ENCODE data around the gene MSMO1.

MSMO1 gene

DNA sequence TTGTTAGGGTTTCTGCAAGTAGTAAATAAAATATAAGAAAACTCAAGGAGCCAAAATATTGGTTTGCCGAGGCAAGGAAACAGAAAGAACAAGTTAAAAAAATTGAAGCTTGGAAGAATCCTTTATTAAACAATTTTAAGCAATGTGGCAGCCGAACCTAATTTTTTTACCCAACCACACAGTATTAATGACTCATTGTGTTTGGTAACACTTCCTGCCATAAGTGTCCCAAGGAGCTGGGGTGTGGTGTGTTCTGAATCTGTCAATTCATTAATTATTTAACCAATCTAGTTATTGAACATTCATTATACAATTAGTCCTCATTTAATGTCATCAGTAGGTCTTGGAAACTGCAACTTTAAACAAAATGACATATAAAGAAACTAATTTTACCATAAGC is 32.0 kb downstream of the MSMO1 start:
- H3K4me3 ChIP-seq (ENCODE audit: low read depth, low read length) = no peak overlapping the region

DNA sequence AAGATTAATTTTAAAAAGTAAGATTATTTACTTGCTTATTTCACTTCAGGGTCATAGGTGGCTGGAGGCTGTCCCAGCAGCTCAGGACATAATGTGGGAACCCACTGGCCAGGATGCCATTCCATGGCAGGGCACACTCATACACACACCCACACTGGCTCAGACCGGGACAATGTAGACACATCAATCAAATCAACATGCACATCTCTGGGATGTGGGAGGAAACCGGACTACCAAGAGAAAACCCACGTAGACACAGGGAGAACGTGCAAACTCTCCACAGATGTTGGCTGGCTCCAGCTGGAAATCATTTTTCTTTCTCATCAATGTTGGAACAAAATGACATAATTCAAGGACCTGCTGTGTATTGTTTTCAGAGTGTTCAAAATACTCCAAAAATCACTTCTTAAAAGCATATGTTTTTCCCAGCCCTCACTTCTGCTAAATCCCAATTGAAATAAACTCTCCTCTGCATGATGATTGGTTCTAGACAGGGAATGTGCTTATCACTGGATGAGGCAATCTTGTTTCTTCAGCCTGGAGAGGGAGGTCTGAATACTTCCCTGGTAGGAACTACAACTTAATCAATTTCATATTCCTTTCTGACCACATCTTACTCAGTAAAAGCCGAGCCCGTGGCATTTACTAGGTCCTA is 32.7 kb downstream of the MSMO1 start:
- no peak overlapping the region for H3K4me3 ChIP-seq (ENCODE audit: low read depth, low read length)

DNA sequence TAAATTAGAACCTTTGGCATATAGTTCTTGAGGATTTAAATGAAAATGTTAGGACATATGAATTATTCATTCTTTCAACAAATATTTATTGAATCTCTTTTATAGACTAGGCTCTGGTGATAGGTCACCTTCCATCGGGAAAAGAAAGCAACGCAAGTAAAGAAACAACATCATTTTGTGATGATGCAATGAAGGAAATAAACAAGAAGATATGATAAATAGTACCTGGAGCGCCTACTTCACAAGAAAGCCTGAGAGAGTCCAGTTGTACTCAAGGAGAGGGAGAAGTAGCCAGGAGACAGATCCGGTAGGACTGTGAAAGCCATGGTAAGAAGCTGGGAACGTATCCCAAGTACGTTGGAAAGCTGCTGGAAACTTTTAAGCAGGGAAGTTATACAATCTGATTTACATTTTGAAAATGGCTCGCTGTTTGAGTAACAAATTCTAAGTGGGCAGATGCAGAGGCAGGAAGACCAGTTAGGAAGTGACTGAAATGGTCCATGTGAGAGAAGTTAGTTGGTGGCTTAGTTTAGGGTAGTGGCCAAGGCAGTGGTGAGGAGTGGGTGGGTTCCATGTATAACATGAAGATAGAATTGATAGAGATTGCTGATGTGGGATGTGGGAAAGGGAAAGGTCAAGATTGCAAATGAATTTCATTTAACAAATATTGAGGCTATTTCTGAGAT is 33.7 kb downstream of the MSMO1 start:
- no peak overlapping the region for H3K4me3 ChIP-seq (ENCODE audit: low read depth, low read length)

DNA sequence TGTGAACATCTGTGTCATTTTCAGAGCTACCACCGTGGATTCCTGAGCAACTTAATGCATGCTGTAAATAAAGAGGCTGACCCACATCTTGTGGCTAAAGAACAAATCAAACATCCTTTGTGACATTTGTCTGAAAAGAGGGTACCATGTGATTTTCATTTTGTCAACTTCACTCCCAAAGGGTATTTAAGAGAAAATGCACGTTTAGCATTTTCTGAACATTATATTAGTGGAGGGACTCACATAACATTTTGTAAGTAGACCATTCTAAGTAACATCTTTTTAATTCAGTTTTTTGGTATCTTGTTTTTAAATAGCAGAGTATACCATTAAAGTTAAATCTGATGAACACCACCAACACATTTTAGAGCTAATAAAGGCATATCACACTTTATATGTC is 34.3 kb downstream of the MSMO1 start:
- no peak overlapping the region for H3K4me3 ChIP-seq (ENCODE audit: low read depth, low read length)

DNA sequence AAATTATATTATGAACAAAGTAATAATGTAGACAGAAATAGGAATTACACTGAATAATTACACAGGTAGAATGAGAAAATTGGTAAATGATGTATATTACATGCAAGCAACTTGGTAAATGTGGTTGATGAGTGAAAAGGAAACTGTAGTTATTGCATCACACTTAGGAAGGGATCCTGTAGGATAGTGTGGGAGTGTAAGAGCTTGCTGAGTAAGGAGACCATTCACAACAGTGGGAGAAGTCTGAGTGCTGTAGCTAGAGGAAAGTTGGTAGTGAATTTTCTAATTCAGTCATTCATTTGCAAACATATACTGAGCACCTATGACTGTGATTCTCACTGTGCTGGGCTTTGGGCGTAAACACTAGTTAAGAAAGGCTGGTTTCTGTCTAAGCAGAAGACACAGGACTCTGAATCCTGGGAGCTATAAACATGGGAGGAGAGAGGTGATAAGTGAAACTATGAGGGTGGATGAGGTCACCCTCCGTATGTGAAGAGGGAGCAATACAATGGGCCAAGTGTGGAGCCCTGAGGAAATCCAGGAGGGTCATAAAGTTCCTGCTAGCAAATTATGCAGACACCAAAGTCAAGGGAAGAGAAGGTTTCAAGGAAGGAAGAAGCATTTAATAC is 37.1 kb downstream of the MSMO1 start:
- H3K4me3 ChIP-seq (ENCODE audit: low read depth, low read length) = no peak overlapping the region

DNA sequence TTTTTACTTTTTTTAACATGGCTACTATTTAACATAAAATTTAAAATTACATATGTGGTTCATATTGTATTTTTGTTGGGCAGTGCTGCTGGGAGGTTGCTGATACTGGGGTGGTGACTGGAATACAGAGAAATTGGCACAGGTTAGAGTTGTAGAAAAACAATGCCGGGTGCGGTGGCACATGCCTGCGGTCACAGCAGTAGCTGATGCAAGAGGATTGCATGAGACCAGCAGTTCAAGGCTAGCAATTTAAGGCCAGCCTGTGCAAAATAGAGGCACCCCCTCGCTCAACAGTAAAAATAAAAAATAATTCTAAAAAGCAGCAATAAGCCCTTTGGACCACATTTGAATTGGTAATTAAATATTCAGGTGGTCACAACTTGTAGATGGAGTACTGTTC is 39.6 kb downstream of the MSMO1 start:
- H3K4me3 ChIP-seq (ENCODE audit: low read depth, low read length) = no peak overlapping the region

DNA sequence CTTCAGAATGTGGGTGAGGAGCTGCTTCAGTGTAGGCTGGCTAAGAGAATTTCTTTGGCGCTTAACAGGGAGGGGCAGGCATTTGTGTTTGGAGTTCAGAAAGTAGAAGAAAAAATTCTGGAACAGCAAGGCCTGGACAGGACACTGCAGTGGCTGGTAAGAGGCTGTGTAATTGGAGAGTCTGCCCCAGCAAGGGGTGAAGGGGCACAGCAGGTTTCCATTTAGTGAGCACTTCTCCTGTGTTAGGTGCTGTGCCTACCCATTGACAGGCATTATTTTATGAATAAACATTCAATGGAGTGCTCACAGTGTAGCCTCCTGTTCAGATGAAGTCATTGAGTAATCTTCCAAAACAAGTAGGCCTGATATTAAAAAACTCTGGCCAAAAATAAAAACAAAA is 40.6 kb downstream of the MSMO1 start:
- H3K4me3 ChIP-seq (ENCODE audit: low read depth, low read length) = no peak overlapping the region

DNA sequence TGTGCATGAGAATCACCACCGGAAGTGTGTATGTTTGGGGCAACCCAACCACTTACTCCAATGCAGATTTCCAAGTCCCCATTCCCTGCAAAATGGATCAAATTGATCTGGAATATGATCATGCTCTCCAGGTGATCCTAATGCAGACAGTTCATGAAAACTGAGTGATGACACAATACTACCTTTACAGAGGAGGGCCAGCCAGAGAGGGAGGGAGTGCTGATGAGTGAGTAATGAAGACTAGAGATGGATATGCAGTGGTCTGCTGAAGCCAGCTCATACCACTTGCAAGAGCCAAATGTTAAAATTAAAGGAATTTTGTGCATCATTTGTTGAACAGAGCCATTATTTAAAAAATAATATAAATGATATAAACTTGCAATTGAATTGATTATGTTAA is 41.1 kb downstream of the MSMO1 start:
- H3K4me3 ChIP-seq (ENCODE audit: low read depth, low read length) = no peak overlapping the region

DNA sequence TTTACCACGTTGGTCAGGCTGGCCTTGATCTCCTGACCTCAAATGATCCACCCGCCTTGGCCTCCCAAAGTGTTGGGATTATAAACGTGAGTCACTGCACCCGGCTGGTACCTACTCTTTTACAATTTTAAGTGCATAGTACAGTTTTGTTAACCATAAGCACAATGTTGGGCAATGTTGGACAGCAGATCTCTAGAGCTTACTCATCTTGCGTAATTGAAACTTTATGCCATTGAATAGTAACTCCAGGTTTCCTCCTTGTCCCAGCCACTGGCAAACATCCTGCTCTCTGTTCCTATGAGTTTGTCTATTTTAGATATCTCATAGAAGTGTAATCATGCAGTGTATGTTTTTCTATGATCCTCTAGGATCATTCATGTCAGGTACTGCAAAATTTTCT is 42.1 kb downstream of the MSMO1 start:
- no peak overlapping the region for H3K4me3 ChIP-seq (ENCODE audit: low read depth, low read length)

DNA sequence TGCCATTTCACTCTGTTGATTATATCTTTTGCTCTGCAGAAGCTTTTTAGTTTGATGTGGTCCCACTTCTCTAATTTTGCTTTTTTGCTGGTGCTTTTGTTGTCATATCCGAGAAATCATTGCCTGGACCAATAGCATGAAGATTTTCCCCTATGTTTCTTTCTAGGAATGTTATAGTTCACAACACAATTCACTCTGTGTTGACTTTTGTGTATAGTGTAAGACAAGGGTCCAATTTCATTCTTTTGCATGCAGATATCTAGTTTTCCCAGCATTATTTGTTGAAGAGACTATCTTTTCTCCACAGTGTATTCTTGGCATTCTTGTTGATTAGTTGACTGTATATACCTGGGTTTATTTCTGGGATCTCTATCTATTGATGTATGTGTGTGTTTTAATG is 43.1 kb downstream of the MSMO1 start:
- no peak overlapping the region for H3K4me3 ChIP-seq (ENCODE audit: low read depth, low read length)

DNA sequence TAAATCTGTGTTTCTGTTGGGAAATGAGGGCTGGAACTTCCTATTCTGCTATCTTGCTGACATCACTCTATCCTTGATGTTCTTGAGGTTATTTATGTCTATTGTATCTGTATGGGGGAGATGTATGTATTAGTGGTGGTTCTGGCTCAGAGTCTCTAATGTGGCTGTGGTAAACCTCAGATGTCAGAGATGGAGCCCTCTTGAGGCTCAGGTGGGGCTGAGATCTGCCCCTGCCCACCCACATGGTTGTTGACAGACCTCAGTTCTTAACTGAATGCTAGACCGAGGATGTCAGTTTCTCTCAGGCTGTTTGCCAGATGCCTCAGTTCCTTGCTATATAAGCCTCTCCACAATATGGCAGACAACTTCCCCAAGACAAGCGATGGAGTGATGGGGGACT is 48.0 kb downstream of the MSMO1 start:
- no peak overlapping the region for H3K4me3 ChIP-seq (ENCODE audit: low read depth, low read length)

DNA sequence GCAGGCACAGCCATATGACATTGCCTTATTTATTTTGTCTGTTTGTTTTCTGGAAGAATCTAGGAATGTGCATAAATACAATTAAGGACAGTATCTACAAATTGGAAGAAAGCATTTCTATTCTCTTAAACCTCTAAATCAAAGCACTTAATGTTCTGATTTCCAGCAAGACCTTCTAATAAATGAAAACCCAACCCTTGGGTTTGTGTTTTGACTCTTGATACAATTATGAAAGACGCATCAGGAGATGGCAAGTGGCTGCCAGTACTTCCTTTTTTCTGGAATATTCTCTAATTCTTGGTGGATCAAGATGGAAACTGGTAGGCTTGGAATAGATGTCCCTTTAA is 50.9 kb downstream of the MSMO1 start:
- H3K4me3 ChIP-seq (ENCODE audit: low read depth, low read length) = peak overlapping the region; percentile 65

DNA sequence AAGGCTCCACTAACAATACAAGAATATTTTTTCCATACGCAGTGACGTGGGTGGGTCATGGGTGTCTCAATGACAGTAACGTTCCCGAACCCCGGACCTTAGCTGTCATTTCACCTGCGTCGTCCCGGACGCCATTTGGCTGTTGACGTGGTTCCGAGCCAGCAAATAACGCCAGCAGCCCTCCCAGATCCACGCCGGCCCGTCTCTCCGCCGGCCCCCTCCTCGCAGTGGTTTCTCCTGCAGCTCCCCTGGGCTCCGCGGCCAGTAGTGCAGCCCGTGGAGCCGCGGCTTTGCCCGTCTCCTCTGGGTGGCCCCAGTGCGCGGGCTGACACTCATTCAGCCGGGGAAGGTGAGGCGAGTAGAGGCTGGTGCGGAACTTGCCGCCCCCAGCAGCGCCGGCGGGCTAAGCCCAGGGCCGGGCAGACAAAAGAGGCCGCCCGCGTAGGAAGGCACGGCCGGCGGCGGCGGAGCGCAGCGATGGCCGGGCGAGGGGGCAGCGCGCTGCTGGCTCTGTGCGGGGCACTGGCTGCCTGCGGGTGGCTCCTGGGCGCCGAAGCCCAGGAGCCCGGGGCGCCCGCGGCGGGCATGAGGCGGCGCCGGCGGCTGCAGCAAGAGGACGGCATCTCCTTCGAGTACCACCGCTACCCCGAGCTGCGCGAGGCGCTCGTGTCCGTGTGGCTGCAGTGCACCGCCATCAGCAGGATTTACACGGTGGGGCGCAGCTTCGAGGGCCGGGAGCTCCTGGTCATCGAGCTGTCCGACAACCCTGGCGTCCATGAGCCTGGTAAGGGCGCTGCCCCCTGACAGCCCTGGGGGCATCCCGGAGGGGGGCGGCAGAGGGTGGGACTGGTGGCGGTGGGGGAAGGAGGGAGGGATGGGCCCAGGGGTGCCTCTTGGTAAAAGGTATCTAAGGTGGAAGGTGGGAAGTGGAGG is 51.5 kb downstream of the MSMO1 start, which contains the start of gene CPE:
Gene CPE, plus strand, starts transcription at position 264 of the 933 bp plus-strand sequence. Its CDS starts 214 bp downstream, at position 478.
- peak within 1 kb of the TSS; percentile 65 for H3K4me3 ChIP-seq (ENCODE audit: low read depth, low read length)

DNA sequence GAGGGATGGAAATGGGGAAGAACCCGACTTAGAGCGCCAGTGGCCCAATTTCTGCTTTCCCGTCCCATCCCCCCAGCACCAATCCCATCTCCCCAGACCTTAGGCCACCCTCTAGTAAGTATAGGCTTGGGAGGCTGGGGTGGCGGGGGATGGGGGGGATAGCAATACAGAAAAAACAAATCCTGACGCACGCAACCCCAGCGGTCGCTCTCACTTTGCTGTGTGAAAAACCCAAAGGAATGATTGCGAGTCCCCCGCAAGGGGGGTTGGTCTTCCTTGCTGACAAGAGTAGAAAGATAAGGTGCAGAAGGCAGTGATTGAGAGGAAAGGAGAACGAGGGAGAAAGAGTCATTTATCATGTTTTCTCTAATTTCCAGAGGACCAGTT is 52.2 kb downstream of the MSMO1 start:
- H3K4me3 ChIP-seq (ENCODE audit: low read depth, low read length) = peak overlapping the region; percentile 65

DNA sequence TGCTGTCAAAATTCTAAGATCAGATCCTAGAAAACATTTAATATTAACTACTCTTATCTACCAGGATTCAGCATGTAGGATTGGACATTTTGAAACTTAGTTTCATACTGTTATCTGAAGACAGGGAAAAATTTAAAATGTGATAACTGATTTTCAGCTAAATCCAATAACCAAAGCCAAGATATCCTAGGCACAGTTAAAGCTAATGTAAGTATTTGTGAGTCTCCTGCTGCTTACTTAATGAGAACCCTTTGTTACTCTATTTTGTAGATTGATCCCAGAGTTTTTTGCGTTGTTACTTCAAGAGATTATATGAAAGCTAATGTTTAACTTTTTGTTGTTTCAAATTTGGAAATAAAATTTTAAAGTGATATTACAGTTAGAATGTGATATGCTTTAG is 53.3 kb downstream of the MSMO1 start:
- no peak overlapping the region for H3K4me3 ChIP-seq (ENCODE audit: low read depth, low read length)

DNA sequence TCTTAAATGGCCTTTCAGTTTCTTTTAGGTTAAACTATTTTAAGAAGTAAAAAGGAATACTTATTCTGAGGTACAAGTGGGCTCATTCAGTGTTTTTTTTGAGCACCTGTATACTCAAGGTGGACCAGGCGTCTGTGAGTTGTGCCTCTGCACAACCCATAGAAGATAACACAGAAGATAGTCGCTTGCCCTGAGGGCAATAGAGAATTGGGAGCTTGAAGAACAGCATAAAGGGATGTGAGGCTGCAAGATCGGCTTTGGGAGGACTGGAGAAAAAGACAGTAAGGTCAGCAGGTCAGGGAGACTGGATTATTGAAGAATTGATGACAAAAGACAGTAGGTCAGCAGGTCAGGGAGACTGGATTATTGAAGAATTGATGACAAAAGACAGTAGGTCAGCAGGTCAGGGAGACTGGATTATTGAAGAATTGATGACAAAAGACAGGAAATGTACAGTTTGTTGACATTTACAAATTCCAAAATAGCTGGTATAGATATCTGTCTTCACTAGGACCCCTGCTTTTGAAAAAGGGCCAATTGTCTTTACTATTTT is 54.4 kb downstream of the MSMO1 start:
- H3K4me3 ChIP-seq (ENCODE audit: low read depth, low read length) = no peak overlapping the region

DNA sequence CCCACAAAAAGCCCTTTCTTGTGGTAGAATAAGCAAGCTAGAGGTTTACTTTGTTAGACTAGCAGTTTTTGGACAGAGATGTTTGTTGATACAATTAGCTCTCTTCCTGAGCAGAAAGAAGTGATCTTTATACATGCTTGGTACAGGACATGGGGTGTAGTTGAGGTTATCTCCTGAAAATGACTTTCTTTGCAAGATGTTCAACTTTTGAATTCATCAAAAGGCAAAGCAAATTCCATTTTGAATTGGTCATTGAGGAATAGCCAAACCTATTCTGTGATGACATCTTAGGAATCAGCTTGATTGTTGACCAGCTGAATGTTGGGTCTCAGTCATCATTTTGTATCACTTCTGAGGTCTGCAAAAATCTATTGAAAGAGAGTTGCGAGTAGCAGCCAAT is 55.2 kb downstream of the MSMO1 start:
- no peak overlapping the region for H3K4me3 ChIP-seq (ENCODE audit: low read depth, low read length)

DNA sequence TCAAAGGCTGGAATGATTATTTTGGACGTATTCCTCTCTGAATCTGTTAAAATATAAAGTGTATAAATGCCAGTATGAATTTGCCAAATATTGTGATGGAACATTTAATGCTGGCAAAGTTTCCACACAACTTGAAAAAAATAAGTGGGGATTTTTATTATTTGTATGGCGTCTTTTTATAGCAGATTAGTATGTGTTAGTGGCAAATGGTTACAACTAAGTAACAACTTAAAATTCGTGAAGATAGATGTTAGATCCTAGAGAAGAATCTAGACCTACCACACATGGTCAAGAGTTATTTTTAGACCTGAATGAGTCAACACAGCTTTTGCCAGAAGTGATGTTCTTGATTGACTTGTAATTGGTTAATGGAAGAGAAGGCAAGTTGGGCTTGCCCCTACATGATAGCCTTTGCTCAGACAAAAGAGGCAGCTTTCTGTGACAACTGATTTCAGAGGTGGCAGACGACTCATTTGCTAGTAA is 56.2 kb downstream of the MSMO1 start:
- no peak overlapping the region for H3K4me3 ChIP-seq (ENCODE audit: low read depth, low read length)

DNA sequence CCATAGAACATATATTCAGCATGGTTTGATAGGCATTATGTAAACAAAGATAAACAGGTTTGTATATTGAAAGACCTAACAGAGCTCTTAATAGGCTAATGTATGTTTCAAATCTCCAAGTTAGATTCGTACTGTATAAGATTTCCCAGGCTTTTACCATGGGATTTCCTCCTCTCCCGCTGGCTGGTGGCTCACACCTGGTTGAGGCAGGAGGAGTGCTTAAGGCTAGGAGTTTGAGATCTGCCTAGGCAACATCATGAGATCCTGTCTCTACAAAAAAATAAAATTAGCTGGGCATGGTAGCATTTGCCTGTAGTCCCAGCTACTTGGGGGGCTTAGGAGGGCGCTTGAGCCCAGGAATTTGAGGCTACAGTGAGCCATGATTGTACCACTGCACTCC is 56.7 kb downstream of the MSMO1 start:
- H3K4me3 ChIP-seq (ENCODE audit: low read depth, low read length) = no peak overlapping the region

DNA sequence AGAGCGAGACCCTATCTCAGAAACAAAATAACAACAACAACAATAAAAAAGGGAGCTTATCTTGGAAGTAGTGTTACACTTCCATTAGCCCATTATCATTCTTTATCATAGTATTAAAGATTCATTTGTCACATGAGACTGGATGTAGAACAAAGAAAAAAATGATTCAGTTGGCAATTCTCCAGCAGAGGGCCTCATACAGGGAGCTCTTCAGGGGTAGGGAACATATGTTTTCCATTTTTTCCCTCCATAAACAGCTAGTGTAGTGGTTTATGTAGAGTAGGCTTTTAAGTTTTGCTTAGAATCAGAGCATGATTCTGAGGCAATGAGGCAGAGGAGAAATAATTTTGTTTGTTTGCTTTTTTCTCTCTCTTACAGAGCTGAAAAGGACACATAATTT is 57.1 kb downstream of the MSMO1 start:
- H3K4me3 ChIP-seq (ENCODE audit: low read depth, low read length) = no peak overlapping the region

DNA sequence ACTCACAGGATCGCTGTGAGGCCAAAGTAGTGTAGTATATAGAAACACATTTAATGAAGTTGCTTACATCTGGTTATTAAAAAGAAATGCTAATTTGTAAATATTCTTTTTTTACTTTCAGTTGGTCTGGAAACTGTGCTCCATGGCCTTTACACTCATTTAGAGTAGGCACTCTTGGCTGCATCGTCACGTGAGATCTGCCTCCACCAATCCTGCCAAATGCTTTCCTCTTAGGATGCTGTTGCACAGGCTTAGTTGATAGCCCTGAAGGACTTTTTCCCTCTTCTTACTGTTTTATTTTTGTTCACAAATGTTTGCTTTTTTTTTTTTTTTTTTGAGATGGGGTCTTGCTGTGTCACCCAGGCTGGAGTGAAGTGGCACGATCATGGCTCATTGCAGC is 57.7 kb downstream of the MSMO1 start:
- no peak overlapping the region for H3K4me3 ChIP-seq (ENCODE audit: low read depth, low read length)
